ENCODE results near the gene KRT37.

The KRT37 gene

GRCh38 chr17:41421116-41421515 is 3.3 kb downstream of the KRT37 start:
- Histone ChIP-seq H3K9me3 (ENCODE audit: low read length) (no peaks in the 10 kb centered on the region), H3K4me2 (ENCODE audit: low read length) (no peak overlapping the region), H3K4me3 (ENCODE audit: low read depth, low read length, poor library complexity, severe bottlenecking) (no peak overlapping the region), H3K27me3 (ENCODE audit: insufficient read depth, low read length) (no peaks in the 10 kb centered on the region), H3K9ac (ENCODE audit: low read length) (no peak overlapping the region), H4K20me1 (ENCODE audit: insufficient read depth, low read length) (no peaks in the 10 kb centered on the region), H3K27ac (ENCODE audit: low read depth, low read length, poor library complexity, severe bottlenecking) (no peak overlapping the region), H3K4me1 (ENCODE audit: insufficient read depth, low read length, severe bottlenecking) (no peaks in the 10 kb centered on the region), H3F3A (ENCODE audit: insufficient read depth, low read length) (no peaks in the 10 kb centered on the region), H3K36me3 (ENCODE audit: insufficient read depth, low read length) (no peaks in the 10 kb centered on the region), H2AFZ (ENCODE audit: low read length) (no peak overlapping the region), H3K9me2 (ENCODE audit: low read depth, low read length) (no peaks in the 10 kb centered on the region), H3K79me2 (ENCODE audit: insufficient read depth, low read length) (no peaks in the 10 kb centered on the region)
- TF ChIP-seq CTCF (IDR thresholded peaks at IDR 0.05; ENCODE audit: low read length) (no peak), EZH2 (IDR thresholded peaks at IDR 0.05; ENCODE audit: borderline replicate concordance, low read length) (no peak)

DNA sequence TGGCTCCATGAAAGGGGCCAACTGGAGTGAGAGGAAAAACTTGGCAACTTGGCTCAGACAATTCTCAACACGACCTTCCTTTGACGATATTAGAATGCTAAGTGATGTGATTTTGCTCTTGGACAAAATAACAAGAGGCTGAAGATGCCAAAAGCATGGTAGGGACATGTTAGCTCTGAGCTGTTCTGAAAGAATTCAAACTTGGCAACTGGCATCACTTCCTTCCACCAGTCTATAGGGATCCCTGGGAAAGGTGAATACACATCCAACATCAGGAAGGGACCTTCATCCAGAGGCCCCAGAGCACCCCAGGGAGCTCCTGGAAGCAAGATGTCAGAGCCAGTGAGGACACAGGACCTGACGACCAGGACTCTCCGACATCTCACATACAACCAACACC is 4.3 kb downstream of the KRT37 start:
- Histone ChIP-seq H3K9me3 (ENCODE audit: low read length) (no peaks in the 10 kb centered on the region), H3K9ac (ENCODE audit: low read length) (no peak overlapping the region), H3K4me1 (ENCODE audit: insufficient read depth, low read length, severe bottlenecking) (no peaks in the 10 kb centered on the region), H3K79me2 (ENCODE audit: insufficient read depth, low read length) (no peaks in the 10 kb centered on the region), H3K36me3 (ENCODE audit: insufficient read depth, low read length) (no peaks in the 10 kb centered on the region), H3K4me3 (ENCODE audit: low read depth, low read length, poor library complexity, severe bottlenecking) (no peak overlapping the region), H4K20me1 (ENCODE audit: insufficient read depth, low read length) (no peaks in the 10 kb centered on the region), H3K27ac (ENCODE audit: low read depth, low read length, poor library complexity, severe bottlenecking) (no peak overlapping the region), H3F3A (ENCODE audit: insufficient read depth, low read length) (no peaks in the 10 kb centered on the region), H2AFZ (ENCODE audit: low read length) (no peak overlapping the region), H3K9me2 (ENCODE audit: low read depth, low read length) (no peaks in the 10 kb centered on the region), H3K27me3 (ENCODE audit: insufficient read depth, low read length) (no peaks in the 10 kb centered on the region), H3K4me2 (ENCODE audit: low read length) (no peak overlapping the region)
- TF ChIP-seq CTCF (IDR thresholded peaks at IDR 0.05; ENCODE audit: low read length) (no peak), EZH2 (IDR thresholded peaks at IDR 0.05; ENCODE audit: borderline replicate concordance, low read length) (no peak)

DNA sequence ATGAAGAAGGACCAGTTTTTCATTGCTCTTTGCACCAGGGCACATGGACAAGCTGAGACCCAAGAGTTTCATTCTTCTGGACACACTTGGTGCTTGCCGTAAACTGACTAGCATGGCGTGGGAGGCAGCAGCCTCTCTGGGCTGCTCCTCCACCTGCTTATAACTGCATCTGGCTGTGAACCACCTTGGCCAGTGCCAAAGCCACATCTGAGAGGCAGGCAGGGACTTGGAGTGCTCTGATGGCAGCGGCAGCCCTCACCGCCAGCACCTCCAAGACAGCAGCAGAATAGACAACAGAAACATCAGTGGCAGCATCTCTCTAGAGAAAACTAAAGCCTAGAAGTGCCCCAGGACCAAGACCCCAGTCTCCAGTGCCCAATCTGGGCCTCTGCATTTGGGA is 4.7 kb downstream of the KRT37 start:
- Histone ChIP-seq H3K4me3 (ENCODE audit: low read depth, low read length, poor library complexity, severe bottlenecking) (no peak overlapping the region), H3K4me2 (ENCODE audit: low read length) (no peak overlapping the region), H3K9ac (ENCODE audit: low read length) (no peak overlapping the region), H3K9me2 (ENCODE audit: low read depth, low read length) (no peaks in the 10 kb centered on the region), H3K9me3 (ENCODE audit: low read length) (no peaks in the 10 kb centered on the region), H2AFZ (ENCODE audit: low read length) (no peak overlapping the region), H4K20me1 (ENCODE audit: insufficient read depth, low read length) (no peaks in the 10 kb centered on the region), H3K4me1 (ENCODE audit: insufficient read depth, low read length, severe bottlenecking) (no peaks in the 10 kb centered on the region), H3K27ac (ENCODE audit: low read depth, low read length, poor library complexity, severe bottlenecking) (no peak overlapping the region), H3K79me2 (ENCODE audit: insufficient read depth, low read length) (no peaks in the 10 kb centered on the region), H3F3A (ENCODE audit: insufficient read depth, low read length) (no peaks in the 10 kb centered on the region), H3K36me3 (ENCODE audit: insufficient read depth, low read length) (no peaks in the 10 kb centered on the region), H3K27me3 (ENCODE audit: insufficient read depth, low read length) (no peaks in the 10 kb centered on the region)
- TF ChIP-seq EZH2 (IDR thresholded peaks at IDR 0.05; ENCODE audit: borderline replicate concordance, low read length) (no peak), CTCF (IDR thresholded peaks at IDR 0.05; ENCODE audit: low read length) (no peak)
